ENCODE data around the gene SLC7A4. TPM values are rescaled to one million over a fixed set of nuclear protein-coding genes. Genes with fewer than 3 reads are reported as not detected.

Gene SLC7A4
- total and polyA plus RNA-seq, 7 donors = 0.08 to 0.87 (median 0.10) TPM; not detected in 4

GRCh38 chr22:21001601-21002325 lies 30.6 kb downstream of the SLC7A4 start, which contains the start of gene THAP7:
Gene THAP7, minus strand, starts transcription at chr22:21002118. Its CDS starts 207 bp downstream, at chr22:21001911.
- Histone ChIP-seq H3K9me3 (no peaks in the 10 kb centered on the region), H3K4me3 (peak within 1 kb of the TSS; percentile 73), H3K27me3 (ENCODE audit: insufficient read depth in 3 of 3, low read length in 2 of 3) (no peaks in the 10 kb centered on the region), H3K4me1 (peaks cover 27% of the 10 kb centered on the region), H3K36me3 (ENCODE audit: insufficient read depth in 1 of 2, low read depth in 1 of 2) (peaks cover 0 to 39% of the 10 kb centered on the region in 2 donors), H3K27ac (peak within 1 kb of the TSS; percentile 92)
- TF ChIP-seq CTCF (IDR thresholded peaks at IDR 0.05) = no peak
- peak; percentile 99 for DNase-seq
- 0% methylated on average over 68 to 83 of the region's 83 CpGs for WGBS, 3 donors
- intact Hi-C loops (cut with DNase I) = no loop called here
- peak; percentile 94 to 97 (median 95) for ATAC-seq

GRCh38 chr22:21000987-21001600 lies 31.3 kb downstream of the SLC7A4 start:
- no peak for TF ChIP-seq CTCF (IDR thresholded peaks at IDR 0.05)
- DNase-seq = no peak
- no peaks in the 10 kb centered on the region for H3K27me3 ChIP-seq (ENCODE audit: insufficient read depth in 3 of 3, low read length in 2 of 3)
- peak in 2 of 4 donors; percentile 0 for ATAC-seq
- H3K36me3 ChIP-seq (ENCODE audit: insufficient read depth in 1 of 2, low read depth in 1 of 2) = peaks cover 0 to 46% of the 10 kb centered on the region in 2 donors
- H3K4me1 ChIP-seq = peaks cover 27% of the 10 kb centered on the region
- intact Hi-C loops (cut with DNase I) = no loop called here
- 1% methylated on average over 26 of the region's 26 CpGs for WGBS, 3 donors
- peak overlapping the region; percentile 73 for H3K4me3 ChIP-seq
- peak overlapping the region; percentile 92 for H3K27ac ChIP-seq
- no peaks in the 10 kb centered on the region for H3K9me3 ChIP-seq

- DNase-seq = no peak
- no peak for TF ChIP-seq CTCF (IDR thresholded peaks at IDR 0.05)
Observed at GRCh38 chr22:21000207-21000986, 32.0 kb downstream of the SLC7A4 start.

GRCh38 chr22:20999350-21000206 lies 32.8 kb downstream of the SLC7A4 start:
- intact Hi-C loops (cut with DNase I) = loop anchor here in 1 of 2 donors (10.0 kb wide), 1 partner anchor 65 kb away; no protein-coding TSS in a partner anchor
- 81 to 87% (median 82%) methylated on average over 25 to 27 of the region's 27 CpGs for WGBS, 3 donors
- Histone ChIP-seq H3K36me3 (ENCODE audit: insufficient read depth in 1 of 2, low read depth in 1 of 2) (peaks cover 0 to 61% of the 10 kb centered on the region in 2 donors), H3K27me3 (ENCODE audit: insufficient read depth in 3 of 3, low read length in 2 of 3) (no peaks in the 10 kb centered on the region), H3K4me3 (peak overlapping the region; percentile 73), H3K4me1 (peaks cover 27% of the 10 kb centered on the region), H3K9me3 (no peaks in the 10 kb centered on the region), H3K27ac (no peak overlapping the region)
- ATAC-seq (no peak), DNase-seq (no peak)
- TF ChIP-seq CTCF (IDR thresholded peaks at IDR 0.05) = no peak

More at GRCh38 chr22:21000207-21000986, 32.0 kb downstream of the SLC7A4 start:
- Histone ChIP-seq H3K9me3 (no peaks in the 10 kb centered on the region), H3K36me3 (ENCODE audit: insufficient read depth in 1 of 2, low read depth in 1 of 2) (peaks cover 0 to 53% of the 10 kb centered on the region in 2 donors), H3K4me1 (peaks cover 27% of the 10 kb centered on the region), H3K27me3 (ENCODE audit: insufficient read depth in 3 of 3, low read length in 2 of 3) (no peaks in the 10 kb centered on the region), H3K4me3 (peak overlapping the region; percentile 73), H3K27ac (peak overlapping the region; percentile 92)
- 45 to 55% (median 50%) methylated on average over 22 of the region's 22 CpGs for WGBS, 3 donors
- intact Hi-C loops (cut with DNase I) = no loop called here
- no peak for ATAC-seq

Measured in psoas muscle (tissue), 8 donors.